ENCODE data around the gene IL1RN. TPM values are rescaled to one million over a fixed set of nuclear protein-coding genes. Genes with fewer than 3 reads are reported as not detected.

IL1RN gene
- total and polyA plus RNA-seq, 2 donors (not counting 3 experiments of a cell fraction or from before 2014, with no cell fraction given) = not detected

- no peak for DNase-seq (ENCODE audit: low read depth, low spot score)
- H3K27ac ChIP-seq (ENCODE audit: insufficient read depth, low read depth, low read length) = no peak overlapping the region
Observed at GRCh38 chr2:113117541-113118262, 9.7 kb upstream of the IL1RN start.

More at GRCh38 chr2:113117541-113118262, 9.7 kb upstream of the IL1RN start:
- CTCF ChIA-PET = interaction anchor here (1.6 kb wide), 1 partner anchor 253 kb away, joined by 3 read pairs; no protein-coding TSS in a partner anchor
- TF ChIP-seq POLR2AphosphoS5 (IDR thresholded peaks at IDR 0.05; ENCODE audit: insufficient read depth, low read depth, low read length) (no peak), MYC (IDR thresholded peaks at IDR 0.05; ENCODE audit: low read depth, low read length) (no peak), GATA2 (IDR thresholded peaks at IDR 0.05; ENCODE audit: insufficient read depth, insufficient read length, low read depth, low read length) (no peak), CTCF (IDR thresholded peaks at IDR 0.05; ENCODE audit: extremely low read depth in 1 of 2, insufficient read depth in 1 of 2, low read depth in 1 of 2, low read length in 2 of 2) (no peak), MAX (IDR thresholded peaks at IDR 0.05; ENCODE audit: insufficient read depth, insufficient read length) (no peak), FOS (IDR thresholded peaks at IDR 0.05; ENCODE audit: borderline replicate concordance, insufficient read depth, low read length) (no peak)
- FAIRE-seq = no peak
- H3K4me1 ChIP-seq (ENCODE audit: control insufficient read depth, extremely low read depth, insufficient read depth, low read length) = no peaks in the 10 kb centered on the region
- no peak overlapping the region for H3K4me3 ChIP-seq (replicated peaks in 1 of 3; ENCODE audit: insufficient read depth in 1 of 3, low read depth in 1 of 3, low read length in 3 of 3)
- H2AFZ ChIP-seq (ENCODE audit: low read depth, low read length) = no peak overlapping the region
- no TSS peak for BruUV-seq (replicated peaks)
- H3K9ac ChIP-seq (replicated peaks; ENCODE audit: extremely low read depth, insufficient read depth, low read length) = no peak overlapping the region
- intact Hi-C loops (cut with micrococcal nuclease) (no loop called here), dilution Hi-C loops (cut with MboI; ENCODE audit: extremely low pct_ligation_motif_present, low sequenced_read_pairs) (no loop called here)
- POLR2A ChIA-PET = no interaction called here
- H4K20me1 ChIP-seq (replicated peaks; ENCODE audit: control insufficient read depth, extremely low read depth, insufficient read depth, low read length) = no peaks in the 10 kb centered on the region
- H3K36me3 ChIP-seq (ENCODE audit: control insufficient read depth in 2 of 2, extremely low read depth in 1 of 2, insufficient read depth in 2 of 2, low read length in 2 of 2) = no peaks in the 10 kb centered on the region
- peaks cover 2 to 11% of the 10 kb centered on the region in 2 experiments for H3K27me3 ChIP-seq (ENCODE audit: control insufficient read depth in 2 of 2, insufficient read depth in 2 of 2, low read length in 2 of 2)
- H3K4me2 ChIP-seq (ENCODE audit: insufficient read depth, low read length) = no peak overlapping the region
- no peaks in the 10 kb centered on the region for H3K9me3 ChIP-seq (replicated peaks; ENCODE audit: control insufficient read depth, insufficient read depth, low read length)
- no peaks in the 10 kb centered on the region for H3K79me2 ChIP-seq (ENCODE audit: control insufficient read depth, insufficient read depth, low read length)
- H3K9me1 ChIP-seq (replicated peaks; ENCODE audit: control insufficient read depth, extremely low read depth, insufficient read depth, low read length) = no peaks in the 10 kb centered on the region
